Limb (tissue), 2 donors: ENCODE data around the gene PI3.
"Not testable (repeated sequence)": the region's sequence is repeated elsewhere in the genome, so short reads cannot be mapped to it uniquely, and the experiment has no call there.

Experiments
- DNase-seq, 2 donors: peaks; one replicate each; pipeline ENCODE4 v3.0.0-alpha.2; 2016; ENCODE audit errors: extremely low spot score in 2 of 2

Gene PI3

GRCh38 chr20:45174434-45175364 is at the start of gene PI3:
TSS of gene PI3 (plus strand) at chr20:45174902. CDS start at chr20:45174923, 21 bp downstream.
- no peak for DNase-seq

DNA sequence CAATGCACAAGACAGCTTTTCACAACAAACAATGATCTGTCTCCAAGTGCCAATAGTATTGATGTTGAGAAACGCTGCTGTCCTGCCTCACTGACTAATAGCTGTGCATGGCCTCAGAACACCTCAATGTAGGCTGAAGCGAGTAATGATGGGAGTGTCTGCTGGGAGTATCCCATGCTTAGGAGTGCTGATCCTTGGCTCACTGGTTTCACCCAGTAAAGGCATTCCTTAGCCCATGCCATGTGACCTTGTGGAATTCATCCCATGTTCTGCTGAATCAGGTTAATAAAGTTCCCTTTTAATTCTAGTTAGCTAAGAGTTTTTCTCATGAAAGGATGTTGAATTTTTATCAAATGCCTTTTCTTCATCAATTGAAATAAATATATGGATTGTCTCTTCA is 46.6 kb upstream of the PI3 start:
- no peak for DNase-seq

DNA sequence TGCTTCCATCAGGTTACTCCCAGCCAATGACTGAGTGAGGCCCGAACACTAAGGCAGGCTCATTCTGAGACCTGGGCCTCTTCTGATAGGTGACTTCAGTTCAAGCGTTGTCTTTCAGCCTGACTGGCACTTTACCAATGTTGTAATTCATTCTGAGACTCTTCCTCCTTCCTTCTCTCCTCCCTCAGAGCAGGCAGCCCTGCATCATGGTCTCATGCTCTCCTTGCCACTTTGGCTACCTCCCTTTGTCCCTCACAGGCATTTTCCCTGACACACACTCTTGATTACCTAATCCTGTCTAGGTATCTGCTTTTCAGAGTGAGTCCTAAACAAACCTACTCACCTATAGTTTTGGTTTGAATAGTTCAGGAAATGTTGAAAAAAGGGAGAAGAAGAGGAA is 37.8 kb upstream of the PI3 start:
- DNase-seq = no peak

- DNase-seq = no peak
Observed at GRCh38 chr20:45138561-45139300, 36.0 kb upstream of the PI3 start.

DNA sequence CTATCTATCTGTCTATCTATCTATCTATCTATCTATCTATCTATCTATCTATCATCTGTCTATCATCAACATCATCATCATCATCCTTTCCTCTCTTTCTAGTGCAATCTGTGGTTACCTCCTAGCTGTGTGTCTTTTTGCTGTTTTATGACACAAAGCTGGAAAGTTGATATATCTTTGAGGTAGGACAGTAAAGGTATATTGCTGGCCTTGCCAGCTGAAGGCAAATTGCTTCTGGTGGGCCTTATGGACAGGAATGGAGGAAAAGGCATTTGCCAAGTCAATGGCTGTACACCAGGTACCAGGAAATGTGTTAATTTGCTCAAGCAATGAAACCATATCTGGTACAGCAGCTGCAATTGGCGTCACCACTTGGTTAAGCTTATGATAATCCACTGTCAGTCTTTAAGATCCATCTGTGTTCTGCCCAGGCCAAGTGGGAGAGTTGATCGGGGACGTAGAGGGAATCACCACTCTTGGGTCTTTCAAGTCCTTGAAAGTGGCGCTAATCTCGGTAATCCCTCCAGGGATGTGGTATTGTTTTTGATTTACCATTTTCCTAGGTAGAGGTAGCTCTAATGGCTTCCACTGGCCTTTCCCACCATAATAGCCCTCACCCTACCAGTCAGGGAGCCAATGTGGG is 34.8 kb upstream of the PI3 start:
- DNase-seq = not testable (repeated sequence)

DNA sequence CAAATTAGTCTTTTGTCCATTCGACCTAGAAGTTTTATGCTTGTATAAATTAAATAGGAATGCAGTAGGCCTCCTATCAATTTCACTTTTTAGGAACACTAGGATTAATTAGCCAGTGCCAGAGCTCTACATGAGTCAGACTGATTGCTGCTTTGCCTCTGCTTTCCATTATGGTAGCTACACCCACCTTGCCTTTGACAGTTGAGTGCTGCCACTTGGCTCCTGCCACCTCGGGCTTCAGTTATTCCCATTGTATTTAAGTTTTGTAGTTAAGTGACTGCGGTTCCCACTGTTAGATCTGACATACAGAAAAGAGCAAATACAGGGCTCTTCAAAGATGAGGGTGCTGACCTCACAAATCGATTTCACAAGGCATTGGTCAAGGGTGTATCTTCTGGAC is 33.9 kb upstream of the PI3 start:
- DNase-seq = no peak

DNA sequence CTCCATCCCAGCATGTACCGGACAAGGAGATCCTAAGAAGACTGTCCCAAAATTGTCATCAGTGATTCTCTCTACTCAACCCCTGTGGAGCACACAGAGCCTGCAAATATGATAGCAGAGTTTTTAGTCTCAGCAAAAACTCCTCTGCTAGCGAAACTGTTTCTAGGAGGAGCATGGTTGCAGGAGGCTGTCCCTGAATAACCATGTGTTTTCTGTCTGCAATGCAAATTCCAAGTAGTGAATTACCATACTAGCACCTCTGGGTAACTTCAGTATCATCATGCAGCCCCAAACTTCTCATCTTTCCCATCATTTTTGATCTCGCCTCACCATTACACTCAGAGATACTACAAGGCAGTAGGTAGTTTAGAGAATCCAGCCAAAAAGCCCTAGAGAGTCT is 25.6 kb upstream of the PI3 start:
- no peak for DNase-seq

- DNase-seq = no peak
Observed at GRCh38 chr20:45152405-45152804, 22.3 kb upstream of the PI3 start.

DNA sequence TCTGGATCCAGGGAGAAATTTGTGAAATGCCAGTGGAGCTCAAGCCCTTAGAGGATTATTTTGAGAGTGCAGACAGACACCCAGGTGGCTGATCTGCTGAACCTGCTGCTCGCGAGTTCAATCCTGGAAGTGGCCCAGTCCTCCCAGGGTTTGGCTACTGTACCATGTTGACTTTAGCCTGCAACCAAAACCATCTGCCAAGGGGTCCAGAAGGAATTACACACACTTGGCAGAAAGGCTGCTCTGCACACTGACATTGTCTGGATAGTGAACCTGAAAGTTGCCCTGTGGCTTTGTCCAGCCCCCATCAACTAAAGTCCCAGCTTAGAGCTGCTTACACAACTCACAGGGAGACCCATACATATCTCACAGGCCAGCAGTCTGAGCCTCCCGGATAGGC is 21.6 kb upstream of the PI3 start:
- DNase-seq = no peak

DNA sequence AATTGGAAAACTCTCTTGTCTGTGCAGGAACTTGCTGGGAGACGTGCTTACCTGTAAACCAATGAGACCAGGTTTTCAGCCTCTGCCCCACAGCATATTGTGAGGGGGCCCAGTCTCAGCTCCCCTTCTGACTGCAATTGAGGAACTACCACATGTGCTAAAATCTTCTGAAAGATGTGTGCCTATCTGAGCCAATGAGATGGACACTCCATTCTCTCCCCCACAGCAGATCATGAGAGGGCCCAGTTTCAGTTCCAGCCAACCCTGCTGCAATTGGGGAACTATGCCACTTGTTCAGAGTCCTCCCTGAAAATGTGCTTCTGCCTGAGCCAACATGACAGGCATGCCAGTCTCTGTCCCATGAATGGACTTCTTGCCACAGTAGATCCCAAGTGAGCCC is 20.9 kb upstream of the PI3 start:
- no peak for DNase-seq

- no peak for DNase-seq
Observed at GRCh38 chr20:45154183-45154582, 20.5 kb upstream of the PI3 start.

DNA sequence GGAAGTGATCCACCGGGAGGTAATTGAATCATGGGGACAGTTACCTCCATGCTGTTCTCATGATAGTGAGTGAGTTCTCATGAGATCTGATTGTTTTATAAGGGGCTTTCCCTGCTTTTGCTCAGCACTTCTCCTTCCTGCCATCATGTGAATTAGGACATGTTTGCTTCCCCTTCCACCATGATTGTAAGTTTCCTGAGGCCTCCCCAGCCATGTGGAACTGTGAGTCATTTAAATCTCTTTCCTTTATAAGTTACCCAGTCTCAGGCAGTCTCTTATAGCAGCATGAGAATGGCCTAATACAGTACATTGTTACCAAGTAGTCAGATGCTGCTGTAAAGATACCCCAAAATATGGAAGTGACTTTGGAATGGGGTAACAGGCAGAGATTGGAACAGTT is 19.9 kb upstream of the PI3 start:
- not testable (repeated sequence) for DNase-seq

- DNase-seq = no peak
Observed at GRCh38 chr20:45156713-45157112, 18.0 kb upstream of the PI3 start.

- no peak for DNase-seq
Observed at GRCh38 chr20:45157962-45158361, 16.7 kb upstream of the PI3 start.

DNA sequence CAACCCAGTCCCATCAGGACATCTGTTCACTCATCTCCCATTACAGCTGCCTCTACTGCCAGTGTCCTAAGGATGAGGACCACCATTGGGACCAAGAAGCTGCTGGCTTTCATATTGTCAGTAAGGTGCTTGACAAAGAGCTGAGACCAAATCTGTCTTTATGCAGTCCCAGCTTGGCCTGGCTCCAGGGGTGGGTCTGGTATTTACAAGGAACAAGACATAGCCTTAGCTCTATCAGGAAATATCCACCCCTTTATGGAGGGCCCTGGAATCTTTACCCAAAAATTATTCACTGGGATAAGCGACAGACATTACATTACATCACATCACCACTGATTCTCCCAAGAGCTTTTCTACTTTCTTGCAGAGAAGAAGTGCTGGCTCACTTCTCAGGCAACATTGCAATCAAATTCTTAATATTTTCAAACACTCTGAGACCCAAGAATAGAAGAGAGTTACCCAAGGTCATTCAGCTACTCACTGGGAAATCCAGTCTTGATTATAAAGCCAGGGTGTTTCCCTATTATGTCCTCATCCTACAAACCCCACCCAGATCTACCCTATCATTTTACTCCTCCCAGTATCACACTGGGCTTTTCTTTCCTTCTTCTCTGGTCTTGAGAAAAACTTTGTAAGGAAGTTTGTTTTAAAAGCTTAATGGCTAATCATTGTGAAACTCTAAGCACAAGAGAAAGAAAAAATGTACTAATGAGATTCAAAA is 11.5 kb upstream of the PI3 start:
- no peak for DNase-seq

- no peak for DNase-seq
Observed at GRCh38 chr20:45164906-45165305, 9.8 kb upstream of the PI3 start.

DNA sequence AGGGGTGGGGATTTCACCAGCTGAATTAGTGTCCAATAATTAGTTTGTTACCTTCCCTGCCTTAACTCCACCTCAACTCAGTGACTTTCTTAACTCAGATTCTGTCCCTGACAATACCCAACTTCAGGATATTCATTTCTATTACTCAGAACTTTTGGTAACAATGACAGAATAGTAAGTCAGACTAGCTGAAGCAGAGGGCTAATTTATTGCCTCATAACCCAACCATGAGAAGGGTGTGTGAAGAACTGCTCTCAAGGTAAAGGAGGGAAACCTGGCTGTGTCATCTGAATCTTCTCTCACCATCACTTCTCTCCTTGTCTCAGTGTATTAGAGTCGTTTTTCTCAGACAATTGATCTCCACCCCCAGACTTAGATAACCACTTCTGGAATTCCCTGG is 1.2 kb upstream of the PI3 start:
- DNase-seq = no peak

- no peak for DNase-seq
Observed at GRCh38 chr20:45176526-45177267, 2.0 kb downstream of the PI3 start.

GRCh38 chr20:45179166-45179565 is 4.5 kb downstream of the PI3 start:
- DNase-seq = no peak

DNA sequence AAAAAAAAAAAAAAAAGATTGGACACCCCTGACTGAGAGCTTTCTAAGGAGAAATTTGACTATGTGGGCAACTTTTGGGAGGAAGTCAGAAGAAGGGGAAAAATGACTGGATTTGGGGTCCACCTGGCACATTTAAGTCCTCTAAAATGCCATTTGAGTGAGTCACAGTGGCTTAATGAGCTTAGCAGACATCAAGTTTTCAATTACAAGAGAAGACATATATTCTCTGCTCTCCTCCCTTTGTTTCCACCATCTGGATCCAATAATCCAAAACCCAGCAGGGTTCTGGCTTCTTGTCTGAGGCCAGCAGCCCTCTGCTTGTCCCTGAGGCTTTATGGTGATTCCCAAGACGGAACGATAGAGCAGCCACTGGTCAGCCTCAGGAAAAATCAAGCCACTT is 6.9 kb downstream of the PI3 start:
- DNase-seq = no peak

GRCh38 chr20:45183084-45183483 is 8.4 kb downstream of the PI3 start:
- DNase-seq = no peak
